PC-3 (cell line): ENCODE measurements around the gene RPS6KA3.

Experiments
- EZH2 ChIP-seq: fragments of 300-600 bp; sonication (generic); IDR thresholded peaks from one replicate; pipeline ENCODE4 v1.6.1; 2017; ENCODE audit warnings: antibody characterized with exemption, mild to moderate bottlenecking, low read length; ENCODE audit not compliant: unreplicated experiment
- TF ChIP-seq, protein P1 (sequence below): fragments of 300-600 bp; sonication (generic); conservative IDR thresholded peaks from 2 replicates; pipeline ENCODE4 v1.5.1; 2017; ENCODE audit warnings: antibody characterized with exemption, low read depth, mild to moderate bottlenecking, low read length

DNA sequence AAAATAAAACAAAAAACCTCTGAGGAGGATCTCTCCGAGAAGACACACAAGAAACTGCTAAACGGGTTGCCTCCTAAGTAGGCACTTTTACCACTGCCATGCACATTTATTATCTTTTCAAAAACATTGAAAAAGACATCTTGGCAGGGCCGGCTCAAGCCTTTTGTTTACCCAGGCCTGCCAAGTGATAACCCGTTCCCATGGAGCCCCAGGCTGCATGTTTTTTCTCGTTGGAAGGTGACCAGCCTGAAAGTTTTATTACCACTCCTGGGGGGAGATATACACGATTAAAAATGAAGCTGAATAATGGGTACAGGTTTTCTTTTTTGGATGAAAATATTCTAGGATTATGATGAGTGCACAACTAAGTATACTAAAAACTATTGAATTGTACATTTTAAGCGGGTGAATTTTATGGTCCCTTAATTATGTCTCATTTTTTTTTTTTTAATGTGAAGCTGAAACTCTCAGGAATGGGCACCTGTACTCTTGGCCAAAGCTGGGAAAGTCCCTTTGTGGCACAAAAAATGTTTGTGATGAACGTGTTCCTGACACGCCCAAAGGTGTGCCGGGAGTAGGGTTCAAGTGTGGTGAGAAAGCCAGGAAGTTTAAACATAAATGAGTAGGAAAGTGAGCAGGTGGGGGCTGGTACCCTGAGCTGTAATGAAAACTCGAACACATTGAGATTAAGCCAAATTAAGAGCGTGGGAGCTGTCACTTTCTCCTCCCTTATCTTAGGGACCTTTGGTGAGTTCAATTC is 148.5 kb downstream of the RPS6KA3 start:
- TF ChIP-seq, protein P1, sequence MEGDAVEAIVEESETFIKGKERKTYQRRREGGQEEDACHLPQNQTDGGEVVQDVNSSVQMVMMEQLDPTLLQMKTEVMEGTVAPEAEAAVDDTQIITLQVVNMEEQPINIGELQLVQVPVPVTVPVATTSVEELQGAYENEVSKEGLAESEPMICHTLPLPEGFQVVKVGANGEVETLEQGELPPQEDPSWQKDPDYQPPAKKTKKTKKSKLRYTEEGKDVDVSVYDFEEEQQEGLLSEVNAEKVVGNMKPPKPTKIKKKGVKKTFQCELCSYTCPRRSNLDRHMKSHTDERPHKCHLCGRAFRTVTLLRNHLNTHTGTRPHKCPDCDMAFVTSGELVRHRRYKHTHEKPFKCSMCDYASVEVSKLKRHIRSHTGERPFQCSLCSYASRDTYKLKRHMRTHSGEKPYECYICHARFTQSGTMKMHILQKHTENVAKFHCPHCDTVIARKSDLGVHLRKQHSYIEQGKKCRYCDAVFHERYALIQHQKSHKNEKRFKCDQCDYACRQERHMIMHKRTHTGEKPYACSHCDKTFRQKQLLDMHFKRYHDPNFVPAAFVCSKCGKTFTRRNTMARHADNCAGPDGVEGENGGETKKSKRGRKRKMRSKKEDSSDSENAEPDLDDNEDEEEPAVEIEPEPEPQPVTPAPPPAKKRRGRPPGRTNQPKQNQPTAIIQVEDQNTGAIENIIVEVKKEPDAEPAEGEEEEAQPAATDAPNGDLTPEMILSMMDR, result no peak
- no peak for TF ChIP-seq EZH2
